ENCODE measurements around the gene WDR59. TPM values are rescaled to one million over a fixed set of nuclear protein-coding genes. Genes with fewer than 3 reads are reported as not detected.

WDR59 gene
- polyA plus RNA-seq, 1 donor (not counting 4 experiments of a cell fraction or from before 2014, with no cell fraction given), result 59.7 TPM

- Histone ChIP-seq H3K36me3 (ENCODE audit: control insufficient read depth in 2 of 2, extremely low read depth in 1 of 2, insufficient read depth in 2 of 2, low read length in 2 of 2) (no peaks in the 10 kb centered on the region), H3K27ac (ENCODE audit: control insufficient read depth, insufficient read depth, low read length) (no peak overlapping the region), H3K27me3 (ENCODE audit: control insufficient read depth, extremely low read depth, insufficient read depth, low read length) (no peaks in the 10 kb centered on the region), H3K9ac (ENCODE audit: control insufficient read depth, extremely low read depth, insufficient read depth, low read length) (no peak overlapping the region), H3K4me3 (ENCODE audit: control insufficient read depth in 2 of 3, extremely low read depth in 1 of 3, insufficient read depth in 2 of 3, low read depth in 1 of 3, low read length in 3 of 3) (no peak overlapping the region), H2AFZ (ENCODE audit: control insufficient read depth, low read length) (no peak overlapping the region), H3K4me2 (ENCODE audit: control insufficient read depth, extremely low read depth, insufficient read depth, low read depth, low read length) (no peak overlapping the region), H3K9me1 (ENCODE audit: control insufficient read depth, extremely low read depth, insufficient read depth, low read length) (no peaks in the 10 kb centered on the region), H3K79me2 (ENCODE audit: control insufficient read depth, insufficient read depth, low read length) (peaks cover 42% of the 10 kb centered on the region), H3K9me3 (ENCODE audit: control insufficient read depth, low read depth, low read length) (peaks cover 3% of the 10 kb centered on the region), H3K4me1 (ENCODE audit: control insufficient read depth, extremely low read depth, insufficient read depth, low read length) (no peaks in the 10 kb centered on the region), H4K20me1 (ENCODE audit: control insufficient read depth, extremely low read depth, insufficient read depth, low read length) (no peaks in the 10 kb centered on the region)
- DNase-seq (ENCODE audit: low read depth, low spot score), result no peak
- no peak for TF ChIP-seq EZH2 (IDR thresholded peaks at IDR 0.05; ENCODE audit: low read length)
- TF ChIP-seq CTCF (optimal IDR thresholded peaks at IDR 0.05 in 1 of 3, IDR thresholded peaks at IDR 0.05 in 1 of 3, conservative IDR thresholded peaks at IDR 0.05 in 1 of 3; ENCODE audit: extremely low read depth in 1 of 3, insufficient read depth in 2 of 3, low read length in 3 of 3), result no peak
- no peak for FAIRE-seq
- dilution Hi-C loops (cut with MboI; ENCODE audit: extremely low pct_ligation_motif_present, low sequenced_read_pairs), result no loop called here
These were observed 37.6 kb upstream of the WDR59 start for GRCh38 chr16:75022567-75022966.

DNA sequence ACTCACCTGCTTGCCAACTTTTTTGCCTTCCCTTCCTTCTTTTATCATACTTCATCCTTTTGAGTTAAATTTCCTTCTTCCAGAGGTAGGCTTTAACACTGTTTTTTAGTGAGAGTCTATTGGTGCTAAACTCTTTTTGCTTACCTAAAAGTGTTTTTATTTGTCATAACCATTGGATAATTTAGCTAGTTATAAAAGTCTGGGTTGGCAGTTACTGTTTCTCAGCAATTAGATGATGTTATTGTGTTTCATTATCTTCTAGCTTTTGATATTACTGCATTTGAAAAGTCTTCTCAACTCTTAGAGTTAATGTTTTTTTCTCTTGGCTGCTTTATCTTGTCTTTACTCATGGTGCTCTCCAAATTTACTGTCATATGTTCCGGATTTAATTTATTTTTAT is 36.5 kb upstream of the WDR59 start:
- no peak overlapping the region for H2AFZ ChIP-seq (ENCODE audit: control insufficient read depth, low read length)
- DNase-seq (ENCODE audit: low read depth, low spot score), result no peak
- no peaks in the 10 kb centered on the region for H3K9me1 ChIP-seq (ENCODE audit: control insufficient read depth, extremely low read depth, insufficient read depth, low read length)
- peaks cover 3% of the 10 kb centered on the region for H3K9me3 ChIP-seq (ENCODE audit: control insufficient read depth, low read depth, low read length)
- no peak overlapping the region for H3K27ac ChIP-seq (ENCODE audit: control insufficient read depth, insufficient read depth, low read length)
- no peaks in the 10 kb centered on the region for H4K20me1 ChIP-seq (ENCODE audit: control insufficient read depth, extremely low read depth, insufficient read depth, low read length)
- no peak overlapping the region for H3K9ac ChIP-seq (ENCODE audit: control insufficient read depth, extremely low read depth, insufficient read depth, low read length)
- TF ChIP-seq CTCF (optimal IDR thresholded peaks at IDR 0.05 in 1 of 3, IDR thresholded peaks at IDR 0.05 in 1 of 3, conservative IDR thresholded peaks at IDR 0.05 in 1 of 3; ENCODE audit: extremely low read depth in 1 of 3, insufficient read depth in 2 of 3, low read length in 3 of 3), result no peak
- no peak for TF ChIP-seq EZH2 (IDR thresholded peaks at IDR 0.05; ENCODE audit: low read length)
- no peaks in the 10 kb centered on the region for H3K36me3 ChIP-seq (ENCODE audit: control insufficient read depth in 2 of 2, extremely low read depth in 1 of 2, insufficient read depth in 2 of 2, low read length in 2 of 2)
- no peak overlapping the region for H3K4me3 ChIP-seq (ENCODE audit: control insufficient read depth in 2 of 3, extremely low read depth in 1 of 3, insufficient read depth in 2 of 3, low read depth in 1 of 3, low read length in 3 of 3)
- no peak for FAIRE-seq
- peaks cover 50% of the 10 kb centered on the region for H3K79me2 ChIP-seq (ENCODE audit: control insufficient read depth, insufficient read depth, low read length)
- H3K27me3 ChIP-seq (ENCODE audit: control insufficient read depth, extremely low read depth, insufficient read depth, low read length), result no peaks in the 10 kb centered on the region
- dilution Hi-C loops (cut with MboI; ENCODE audit: extremely low pct_ligation_motif_present, low sequenced_read_pairs), result no loop called here
- H3K4me1 ChIP-seq (ENCODE audit: control insufficient read depth, extremely low read depth, insufficient read depth, low read length), result no peaks in the 10 kb centered on the region
- H3K4me2 ChIP-seq (ENCODE audit: control insufficient read depth, extremely low read depth, insufficient read depth, low read depth, low read length), result no peak overlapping the region

Measured in keratinocyte (primary cell).